HG03575 (cell line): ENCODE results near the gene METTL13.

Experiments
- ATAC-seq: cut with Tn5 transposase; IDR thresholded peaks from one replicate; pipeline ENCODE4 v1.9.1; 2021; ENCODE audit not compliant: unreplicated experiment, insufficient number of reproducible peaks, low FRiP score; ENCODE audit errors: extremely low read depth

METTL13 gene

DNA sequence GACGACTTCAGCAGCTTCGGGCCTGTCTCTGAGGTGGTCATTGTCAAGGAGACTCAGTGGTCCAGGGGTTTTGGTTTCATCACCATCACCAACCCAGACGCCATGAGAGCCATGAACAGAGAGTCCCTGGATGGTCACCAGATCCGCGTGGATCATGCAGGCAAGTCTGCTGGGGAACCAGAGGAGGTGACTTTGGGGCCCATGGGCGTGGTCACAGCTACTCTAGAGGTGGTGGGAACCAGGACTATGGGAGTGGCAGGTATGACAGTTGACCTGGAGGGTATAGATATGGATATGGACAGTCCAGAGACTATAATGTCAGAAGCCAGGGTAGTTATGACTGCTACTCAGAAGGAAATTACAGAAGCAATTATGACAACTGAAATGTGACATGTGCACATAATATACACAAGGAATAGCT, 19.3 kb upstream of the METTL13 start:
- no peak for ATAC-seq

DNA sequence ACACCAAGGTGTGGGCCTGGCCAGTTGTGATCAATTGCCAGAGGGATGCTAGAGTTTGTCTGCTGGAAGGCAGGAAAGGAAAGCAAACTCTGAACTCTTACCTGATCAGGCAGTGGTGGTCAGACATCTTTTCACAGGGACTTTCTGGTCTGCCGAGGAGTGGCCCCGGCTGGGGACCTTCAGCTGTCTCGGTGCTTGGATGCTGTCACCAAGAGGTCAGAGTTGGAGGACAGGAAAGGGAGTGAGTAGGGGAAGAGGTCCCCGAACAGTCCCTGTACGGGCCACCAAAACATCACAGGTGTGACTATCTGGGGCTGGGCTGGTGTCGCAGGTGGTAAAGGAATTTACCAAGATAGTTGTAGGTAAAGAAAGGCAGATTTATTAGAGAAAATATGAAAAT, 17.7 kb upstream of the METTL13 start:
- no peak for ATAC-seq

DNA sequence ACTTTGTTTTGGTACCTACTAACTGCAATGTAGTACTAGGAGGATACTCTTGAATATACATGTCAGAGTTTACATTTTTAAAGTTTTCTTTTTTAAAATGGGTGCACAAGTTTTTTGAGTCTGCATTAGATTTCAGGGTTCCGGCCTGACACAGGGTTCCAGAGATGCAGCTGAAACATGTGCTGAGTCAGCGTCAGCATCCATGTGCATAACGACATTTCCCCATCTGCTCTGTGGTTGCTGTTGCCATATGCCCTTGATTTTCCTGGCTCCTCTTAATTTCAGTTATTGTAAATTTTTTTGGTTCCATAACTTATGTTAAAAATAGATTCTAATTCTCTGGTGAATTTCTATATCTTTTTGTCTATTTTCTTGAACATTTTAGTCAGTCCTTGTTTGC, 12.3 kb upstream of the METTL13 start:
- ATAC-seq = no peak

DNA sequence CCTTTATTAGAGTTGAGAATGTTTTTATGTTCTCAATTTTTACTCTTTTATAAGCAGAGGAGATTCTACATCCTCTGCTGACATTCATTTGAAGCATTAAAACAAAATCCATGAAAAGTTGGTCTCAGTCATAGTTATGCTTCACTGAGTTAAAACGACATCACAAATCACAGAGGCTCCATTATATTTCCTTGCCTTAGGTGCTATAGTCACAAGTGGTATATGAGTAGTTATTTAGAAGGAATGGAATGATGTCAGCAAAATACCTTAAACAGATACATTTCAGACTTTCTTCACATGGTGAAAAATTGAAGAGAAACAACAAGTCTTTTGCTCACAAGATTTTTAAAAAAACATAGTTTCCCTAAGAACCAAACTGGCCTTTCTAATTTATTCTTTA, 11.7 kb upstream of the METTL13 start:
- no peak for ATAC-seq

DNA sequence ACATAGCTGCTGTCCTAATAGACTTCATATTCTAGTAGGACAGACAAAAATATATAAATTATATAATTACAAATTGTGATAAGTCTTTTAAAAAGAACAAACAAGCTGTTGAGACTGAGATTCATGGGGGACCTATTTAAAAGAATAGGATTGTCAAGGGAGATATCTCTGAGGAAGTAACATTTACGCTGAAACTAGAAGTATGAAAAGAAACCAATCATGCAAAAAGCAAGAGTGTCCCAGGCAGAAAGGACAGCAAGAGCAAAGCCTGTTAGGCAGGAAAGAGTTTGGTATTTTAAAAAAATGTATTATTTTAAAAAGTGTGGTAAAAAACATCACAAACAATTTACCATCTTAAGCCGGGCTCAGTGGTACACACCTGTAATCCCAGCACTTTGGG, 9.1 kb upstream of the METTL13 start:
- no peak for ATAC-seq

DNA sequence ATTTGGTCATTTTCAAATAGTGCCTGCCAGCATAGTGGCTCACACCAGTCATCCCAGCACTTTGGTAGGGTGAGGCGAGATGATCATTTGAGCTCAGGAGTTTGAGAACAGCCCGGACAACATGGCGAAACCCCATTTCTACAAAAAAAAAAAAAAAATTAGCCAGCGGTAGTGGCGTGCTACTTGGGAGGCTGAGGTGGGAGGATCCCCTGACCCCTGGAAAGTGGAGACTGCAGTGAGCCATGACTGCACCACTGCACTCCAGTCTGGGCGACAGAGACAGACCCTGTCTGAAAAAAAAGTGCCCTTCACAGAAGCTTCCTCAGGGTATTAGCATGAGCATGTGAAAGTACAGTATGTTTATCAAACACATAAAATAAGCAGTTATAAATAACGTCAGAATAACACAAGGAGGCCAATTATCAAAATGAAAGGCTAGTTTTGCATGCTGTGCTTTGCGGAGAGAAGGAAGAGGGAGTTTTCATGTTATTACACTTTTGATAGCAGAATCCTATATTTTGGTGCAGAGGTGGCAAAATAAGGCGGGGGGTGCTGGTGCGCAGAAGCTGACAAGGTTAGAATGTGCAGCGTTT, 781 bp upstream of the METTL13 start:
- no peak for ATAC-seq

DNA sequence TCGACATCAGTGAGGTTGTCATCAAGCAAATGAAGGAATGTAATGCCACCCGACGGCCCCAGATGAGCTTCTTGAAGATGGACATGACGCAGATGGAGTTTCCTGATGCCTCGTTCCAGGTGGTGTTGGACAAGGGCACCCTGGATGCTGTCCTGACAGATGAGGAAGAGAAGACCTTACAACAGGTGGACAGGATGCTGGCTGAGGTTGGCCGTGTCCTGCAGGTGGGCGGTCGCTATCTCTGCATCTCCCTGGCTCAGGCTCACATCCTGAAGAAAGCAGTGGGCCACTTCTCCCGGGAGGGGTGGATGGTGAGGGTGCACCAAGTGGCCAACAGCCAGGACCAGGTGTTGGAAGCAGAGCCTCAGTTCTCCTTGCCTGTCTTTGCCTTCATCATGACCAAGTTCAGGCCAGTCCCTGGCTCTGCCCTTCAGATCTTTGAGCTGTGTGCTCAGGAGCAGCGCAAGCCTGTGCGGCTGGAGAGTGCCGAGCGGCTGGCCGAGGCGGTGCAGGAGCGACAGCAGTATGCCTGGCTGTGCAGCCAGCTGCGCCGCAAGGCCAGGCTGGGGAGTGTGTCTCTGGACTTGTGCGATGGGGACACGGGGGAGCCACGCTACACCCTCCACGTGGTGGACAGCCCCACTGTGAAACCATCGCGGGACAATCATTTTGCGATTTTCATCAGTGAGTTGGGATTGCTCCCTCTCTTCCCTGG, 2.5 kb downstream of the METTL13 start:
- no peak for ATAC-seq

DNA sequence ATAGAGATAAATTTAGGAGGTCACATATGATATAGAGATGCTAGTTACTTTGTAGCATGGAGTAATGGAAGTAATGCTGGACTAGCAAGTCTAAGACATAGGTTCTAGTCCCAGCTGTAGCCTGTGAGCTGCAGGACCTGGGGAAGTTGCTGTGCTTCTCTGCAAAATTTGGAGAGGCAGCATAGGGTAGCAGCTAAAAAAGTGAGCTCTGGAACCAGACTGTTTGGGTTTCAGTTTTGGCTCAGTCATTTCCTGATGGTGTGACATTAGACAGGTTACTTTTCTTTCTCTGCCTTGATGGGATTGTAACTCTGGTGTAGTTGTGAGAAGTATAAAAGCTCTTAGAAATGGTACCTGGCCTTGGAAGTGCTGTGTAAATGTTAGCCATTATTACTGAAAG, 3.3 kb downstream of the METTL13 start:
- no peak for ATAC-seq

DNA sequence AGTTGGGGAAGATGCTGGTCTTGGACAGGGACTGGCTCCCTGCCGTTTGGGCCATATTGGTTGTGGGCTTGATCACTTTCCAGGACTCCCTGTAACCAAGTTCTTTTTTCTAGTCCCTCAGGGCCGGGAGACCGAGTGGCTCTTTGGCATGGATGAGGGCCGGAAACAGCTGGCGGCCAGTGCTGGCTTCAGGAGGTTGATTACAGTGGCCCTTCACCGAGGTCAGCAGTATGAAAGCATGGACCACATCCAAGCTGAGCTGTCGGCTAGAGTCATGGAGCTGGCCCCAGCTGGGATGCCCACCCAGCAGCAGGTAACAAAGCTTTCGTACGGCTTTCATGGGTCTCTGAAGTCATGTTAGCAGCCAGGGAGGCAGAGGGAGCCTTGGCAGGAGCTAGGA, 4.3 kb downstream of the METTL13 start:
- ATAC-seq = no peak

DNA sequence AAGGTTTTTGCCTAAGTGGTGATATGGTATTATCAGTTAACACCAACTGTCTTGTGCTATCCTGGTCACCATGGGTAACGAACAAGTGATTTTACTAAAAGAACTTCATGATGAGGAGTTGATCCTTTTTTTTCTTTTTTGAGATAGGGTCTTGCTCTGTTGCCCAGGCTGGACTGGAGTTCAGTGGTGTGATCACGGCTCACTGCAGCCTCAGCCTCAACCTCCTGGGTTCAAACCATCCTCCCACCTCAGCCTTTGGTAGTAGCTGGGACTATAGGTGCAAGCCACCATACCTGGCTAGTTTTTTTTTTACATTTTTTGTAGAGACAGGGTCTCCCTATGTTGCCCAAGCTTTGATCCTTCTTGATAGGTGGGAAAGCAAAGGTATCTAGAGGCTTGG, 5.1 kb downstream of the METTL13 start:
- ATAC-seq = no peak

DNA sequence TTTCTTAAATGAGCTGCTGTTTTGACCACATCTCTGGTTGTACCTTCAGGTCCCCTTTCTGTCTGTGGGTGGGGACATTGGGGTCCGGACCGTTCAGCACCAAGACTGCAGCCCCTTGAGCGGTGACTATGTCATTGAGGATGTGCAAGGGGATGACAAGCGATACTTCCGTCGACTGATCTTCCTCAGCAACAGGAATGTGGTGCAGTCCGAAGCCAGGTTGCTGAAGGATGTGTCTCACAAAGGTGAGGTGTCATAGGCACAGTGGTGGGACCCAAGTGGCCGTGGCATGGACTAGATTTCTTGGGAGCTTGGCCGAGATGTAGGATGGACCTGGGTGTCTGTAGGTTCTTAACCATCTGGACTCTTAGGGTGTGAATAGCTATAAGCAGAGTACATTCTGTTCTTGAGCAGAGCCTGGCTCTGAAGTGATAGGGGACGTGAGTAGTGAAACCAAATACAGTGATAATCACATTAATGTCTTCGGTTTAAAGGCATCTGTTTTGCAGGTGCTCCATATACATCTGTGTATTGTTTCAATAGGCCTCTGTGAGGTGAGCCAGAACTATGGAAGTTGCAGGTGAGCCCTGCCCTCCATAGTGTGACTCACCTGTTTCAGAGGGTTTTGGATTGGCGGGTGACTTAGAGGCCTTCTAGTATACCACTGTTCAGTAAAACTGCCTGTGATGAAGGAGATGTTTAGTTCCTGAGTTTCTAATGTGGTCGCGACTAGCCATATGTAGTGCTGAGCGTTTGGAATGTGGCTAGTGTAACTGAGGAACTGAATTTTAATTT, 6.4 kb downstream of the METTL13 start:
- no peak for ATAC-seq

DNA sequence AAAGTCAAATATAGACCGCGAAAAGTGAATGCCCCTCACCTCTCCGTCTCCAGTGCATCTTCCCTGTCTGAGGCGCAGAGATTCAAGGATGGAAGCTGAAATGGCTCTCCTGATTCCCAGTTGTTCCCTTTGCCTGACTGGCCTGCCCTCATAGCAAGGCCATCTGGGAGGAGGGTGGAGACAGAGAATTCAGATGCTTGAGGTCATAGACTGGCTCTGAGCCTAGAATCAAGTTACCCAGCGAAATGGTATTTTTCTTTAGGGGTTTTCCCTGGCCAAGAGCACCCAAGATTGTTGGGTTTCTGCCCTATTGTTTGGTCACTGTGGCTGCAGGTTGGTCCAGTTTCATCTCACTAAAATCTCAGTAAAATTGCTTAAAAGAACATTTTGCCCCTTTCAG, 7.2 kb downstream of the METTL13 start:
- no peak for ATAC-seq

DNA sequence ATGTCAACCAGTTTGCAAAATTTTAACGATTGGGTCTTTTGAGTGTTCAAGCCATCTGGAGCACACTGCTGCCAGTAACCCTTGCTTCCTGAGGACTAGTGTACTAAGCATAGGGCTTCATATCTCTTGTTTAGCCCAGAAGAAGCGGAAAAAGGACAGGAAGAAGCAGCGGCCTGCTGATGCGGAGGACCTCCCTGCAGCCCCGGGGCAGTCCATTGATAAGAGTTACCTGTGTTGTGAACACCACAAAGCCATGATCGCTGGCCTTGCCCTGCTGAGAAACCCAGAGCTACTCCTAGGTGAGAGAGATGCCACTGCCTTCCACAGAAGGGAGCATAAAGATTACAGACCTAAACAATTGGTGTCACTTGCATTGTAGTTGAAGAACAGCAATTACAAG, 8.9 kb downstream of the METTL13 start:
- ATAC-seq = no peak

DNA sequence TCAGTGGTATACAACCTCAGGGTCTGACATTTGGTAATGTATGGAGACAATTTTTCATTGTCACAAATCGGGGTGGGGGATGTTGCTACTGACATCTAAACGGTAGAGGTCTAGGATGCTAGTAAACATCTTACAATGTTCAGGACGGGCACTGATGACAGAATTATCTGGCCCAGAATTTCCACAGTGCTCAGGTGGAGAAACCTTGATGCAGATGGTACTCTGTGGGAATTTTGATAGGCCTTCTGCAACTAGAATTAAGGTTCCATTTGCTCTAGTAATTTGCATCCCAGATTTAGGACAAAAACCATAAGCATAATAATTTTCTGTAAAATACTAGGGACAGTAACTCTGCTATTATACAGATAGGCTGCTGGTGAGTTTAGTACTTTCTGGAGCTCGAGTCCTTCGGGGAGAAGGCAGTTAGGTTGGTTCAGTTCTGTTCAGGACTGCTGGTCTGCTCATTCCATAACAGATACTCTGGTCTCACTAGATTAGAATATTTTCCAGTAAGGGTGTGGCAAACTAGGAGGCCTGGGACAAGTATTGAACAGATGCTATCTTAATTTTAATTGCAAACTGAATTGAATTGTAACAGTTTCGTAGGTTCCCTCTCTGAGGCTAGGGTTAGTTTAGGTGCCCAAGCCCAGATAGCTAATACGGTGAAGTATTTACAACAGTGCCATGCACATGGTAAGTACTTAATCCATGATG, 11.4 kb downstream of the METTL13 start:
- ATAC-seq = no peak

DNA sequence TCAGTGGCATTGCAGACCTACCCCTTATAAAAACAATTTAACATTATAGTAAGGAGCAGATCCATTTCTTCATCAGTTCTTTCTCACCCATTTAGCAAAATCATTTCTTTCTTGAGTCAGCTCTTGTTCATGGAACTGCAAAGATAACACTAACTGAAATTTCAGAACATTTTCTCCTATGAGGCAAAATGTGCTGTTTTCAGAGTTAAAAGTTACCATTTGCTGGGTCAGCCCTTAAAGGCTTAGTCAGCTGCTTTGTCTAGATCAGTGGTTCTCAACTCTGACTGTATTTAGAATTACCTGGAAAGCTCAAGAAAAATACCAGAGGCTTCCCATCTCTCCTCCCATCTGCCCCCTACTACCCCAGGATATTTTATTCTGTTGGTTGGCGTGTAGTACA, 12.2 kb downstream of the METTL13 start:
- no peak for ATAC-seq

DNA sequence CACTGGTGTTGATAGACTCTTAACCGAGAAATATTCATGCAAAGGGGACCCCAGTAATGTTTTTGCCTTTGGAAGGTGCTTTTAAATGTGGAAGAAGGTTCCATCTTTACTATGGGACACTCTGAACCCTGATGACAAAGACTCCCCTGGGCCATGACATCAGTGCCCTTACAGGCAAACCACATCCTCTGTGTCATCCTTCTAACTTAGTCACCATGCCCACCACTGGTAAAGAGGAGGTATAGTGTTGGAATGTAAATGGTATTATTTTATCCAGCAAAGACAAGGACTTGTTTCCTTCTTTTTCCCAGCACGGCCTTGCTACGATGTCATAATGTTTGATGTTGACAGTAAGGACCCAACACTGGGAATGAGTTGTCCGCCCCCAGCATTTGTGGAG, 12.6 kb downstream of the METTL13 start:
- no peak for ATAC-seq

DNA sequence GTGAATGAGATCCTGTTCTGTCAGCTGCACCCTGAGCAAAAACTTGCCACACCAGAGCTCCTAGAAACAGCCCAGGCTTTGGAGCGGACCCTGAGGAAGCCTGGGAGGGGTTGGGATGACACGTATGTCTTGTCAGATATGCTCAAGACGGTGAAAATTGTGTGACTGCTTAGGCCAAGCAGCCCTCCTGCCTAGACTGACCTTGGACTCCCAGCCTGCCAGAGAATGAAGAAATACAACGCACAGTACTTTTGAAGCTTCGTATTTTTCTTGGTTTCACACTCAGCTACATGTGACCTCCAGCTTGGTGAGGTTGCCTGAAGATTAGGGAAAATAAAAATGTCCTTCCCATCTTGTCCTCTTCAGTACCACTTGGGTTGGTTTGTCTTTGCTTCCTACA, 15.1 kb downstream of the METTL13 start:
- no peak for ATAC-seq

DNA sequence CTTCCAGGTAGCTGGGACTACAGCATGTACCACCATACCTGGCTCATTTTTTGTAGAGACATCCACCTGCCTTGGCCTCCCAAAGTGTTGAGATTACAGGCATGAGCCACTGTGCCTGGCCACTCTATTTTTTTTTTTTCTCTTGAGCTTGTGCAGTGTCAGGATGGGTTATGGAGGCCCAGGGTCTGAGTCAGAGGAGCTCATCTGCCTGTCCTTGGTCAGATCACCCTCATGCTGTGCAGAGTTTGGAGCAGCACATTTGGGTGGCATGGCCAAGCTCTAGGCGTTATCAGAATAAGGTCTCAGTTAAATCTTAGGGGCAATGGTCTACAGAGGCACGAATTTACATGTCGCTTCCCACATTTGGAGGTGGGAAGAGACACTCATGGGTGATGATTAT, 16.9 kb downstream of the METTL13 start:
- no peak for ATAC-seq

DNA sequence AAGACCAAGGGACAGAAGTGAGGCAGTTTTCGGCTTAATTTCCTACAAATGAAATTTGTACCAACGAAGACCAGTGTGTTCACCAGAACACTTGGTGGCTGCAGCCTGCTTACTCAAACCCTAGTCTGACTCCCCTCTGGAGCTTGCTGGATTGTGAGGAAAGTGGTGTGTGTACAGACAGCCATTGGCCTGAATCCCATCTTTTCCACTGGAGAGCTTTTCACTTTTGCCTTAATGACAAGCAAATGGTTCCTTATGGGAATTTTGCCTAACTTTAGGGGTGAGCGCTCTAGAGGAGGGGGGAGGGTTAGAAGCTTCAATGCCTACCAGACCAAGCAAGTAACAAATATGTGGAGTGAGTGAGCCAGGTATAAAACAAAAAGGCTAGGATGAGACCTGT, 17.3 kb downstream of the METTL13 start:
- ATAC-seq = no peak

DNA sequence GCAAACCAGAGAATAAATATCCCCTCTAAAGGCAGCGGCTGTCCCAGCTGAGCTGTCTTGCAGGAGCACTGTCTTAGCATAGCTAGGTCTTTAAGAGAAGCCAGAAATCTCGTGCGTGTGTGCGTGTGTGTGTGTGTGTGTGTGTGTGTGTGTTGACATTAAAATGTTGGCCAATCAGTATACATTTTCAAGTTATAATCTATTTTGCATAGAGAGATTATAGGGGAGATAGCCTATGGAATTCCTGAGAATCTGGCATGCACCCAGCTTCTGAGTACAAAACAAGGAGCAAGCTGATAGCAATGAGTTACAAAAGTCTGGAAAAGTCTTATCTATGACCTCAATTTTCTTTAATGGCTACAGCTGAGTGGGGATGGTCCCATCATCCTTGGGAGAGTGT, 17.7 kb downstream of the METTL13 start:
- no peak for ATAC-seq
